NCI-H526 treated with DMSO at 0.1 percent for 48 hours (cell line): Measurements from ENCODE around the gene TMEM63A.
"Not testable (repeated sequence)": the region's sequence is repeated elsewhere in the genome, so short reads cannot be mapped to it uniquely, and the experiment has no call there.

Source experiments
- DNase-seq: peaks from one replicate; lab custom pipeline; 2025; lab: John Stamatoyannopoulos, UW

Gene TMEM63A

DNA sequence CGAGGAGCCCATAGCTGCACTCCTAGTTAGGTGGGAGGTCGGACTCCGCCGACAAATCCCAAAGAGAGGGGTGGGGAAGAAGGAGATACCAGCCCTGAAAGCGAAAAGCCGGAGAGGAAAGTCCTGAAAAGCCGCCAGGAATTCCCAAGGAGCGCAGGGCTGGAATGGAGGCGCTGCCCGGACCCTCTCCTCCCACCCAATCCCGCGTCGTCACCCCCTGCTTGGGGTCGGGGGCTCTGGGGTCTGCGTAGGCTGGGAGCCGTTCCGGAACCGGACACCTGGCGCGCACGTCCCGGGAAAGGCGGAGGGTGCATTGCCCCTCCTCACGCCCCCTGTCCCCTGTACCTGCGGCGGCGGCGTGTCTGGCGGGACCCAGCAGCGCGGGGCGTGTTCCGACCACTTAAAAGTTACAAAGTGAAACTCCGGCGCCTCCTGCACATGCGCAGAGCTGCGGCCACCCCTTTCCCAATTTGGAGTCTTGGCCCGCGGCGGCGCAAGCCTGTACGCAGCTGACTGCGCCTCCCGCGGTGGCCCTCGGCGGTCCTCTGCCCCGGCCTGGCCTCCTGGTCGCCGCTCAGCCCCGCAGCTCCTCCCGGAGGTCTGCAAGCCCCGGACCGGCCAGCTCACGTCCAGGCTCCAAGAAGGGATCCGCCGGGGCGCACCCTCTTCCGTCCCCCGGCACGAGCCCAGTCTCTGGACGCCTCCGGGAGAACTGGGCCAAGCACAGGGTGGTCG lies at the start of gene TMEM63A:
TMEM63A (minus strand) TSS at position 422 of the 735 bp plus-strand sequence. CDS start 4,800 bp downstream, outside the sequence.
- DNase-seq: peak; percentile 25

DNA sequence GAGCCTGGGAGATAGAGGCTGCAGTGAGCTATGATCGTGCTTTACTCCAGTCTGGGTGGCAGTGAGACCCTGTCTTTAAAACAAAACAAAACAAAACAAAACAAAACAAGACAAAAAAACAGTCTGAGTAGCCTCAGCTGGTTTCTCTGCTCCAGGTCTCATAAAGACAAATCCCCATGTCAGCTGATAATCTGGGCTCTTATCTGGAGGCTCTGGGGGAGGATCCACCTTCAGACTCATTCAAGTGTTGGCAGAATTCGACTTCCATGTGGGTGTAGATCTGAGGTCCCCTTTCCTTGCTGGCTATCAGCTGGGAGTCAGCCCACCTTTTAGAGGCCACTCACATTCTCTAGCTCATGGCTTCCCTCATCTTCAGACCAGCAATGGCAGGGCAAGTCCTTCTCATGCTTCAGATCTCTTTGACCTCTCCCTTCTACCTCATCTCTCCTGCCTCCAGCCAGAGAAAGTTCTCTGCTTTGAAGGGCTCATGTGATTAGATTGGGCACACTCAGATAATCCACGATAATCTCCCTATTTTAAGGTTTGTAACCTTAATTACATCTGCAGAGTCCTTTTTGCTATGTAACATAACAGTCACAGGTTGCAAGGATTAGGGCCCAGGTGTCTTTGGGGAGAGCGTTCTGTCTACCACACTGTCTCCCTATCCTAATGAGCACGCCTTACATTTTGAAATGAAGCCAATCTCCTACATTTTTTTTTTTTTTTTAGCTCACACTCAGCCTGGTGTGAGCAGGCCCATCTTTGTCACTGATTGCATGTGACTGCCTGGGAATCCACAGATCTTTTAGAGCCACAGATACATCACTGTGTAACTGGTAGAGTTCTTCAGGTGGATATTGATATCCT lies 49.3 kb upstream of the TMEM63A start:
- no peak for DNase-seq

DNA sequence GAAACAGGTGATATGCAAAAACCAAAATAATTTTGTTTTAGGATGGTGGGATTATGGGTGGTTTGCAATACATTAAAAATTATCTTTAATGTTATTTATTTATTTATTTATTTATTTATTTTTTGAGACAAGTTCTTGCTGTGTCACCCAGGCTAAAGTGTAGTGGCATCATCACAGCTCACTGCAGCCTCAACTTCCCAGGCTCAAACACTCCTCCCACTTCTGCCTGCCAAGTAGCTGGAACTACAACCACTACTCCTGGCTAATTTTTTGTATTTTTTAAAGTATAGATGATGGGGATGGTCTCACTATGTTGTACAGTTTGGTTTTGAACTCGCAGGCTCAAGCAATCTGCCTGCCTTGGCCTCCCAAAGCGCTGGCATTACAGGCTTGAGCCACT lies 48.4 kb upstream of the TMEM63A start:
- no peak for DNase-seq

DNA sequence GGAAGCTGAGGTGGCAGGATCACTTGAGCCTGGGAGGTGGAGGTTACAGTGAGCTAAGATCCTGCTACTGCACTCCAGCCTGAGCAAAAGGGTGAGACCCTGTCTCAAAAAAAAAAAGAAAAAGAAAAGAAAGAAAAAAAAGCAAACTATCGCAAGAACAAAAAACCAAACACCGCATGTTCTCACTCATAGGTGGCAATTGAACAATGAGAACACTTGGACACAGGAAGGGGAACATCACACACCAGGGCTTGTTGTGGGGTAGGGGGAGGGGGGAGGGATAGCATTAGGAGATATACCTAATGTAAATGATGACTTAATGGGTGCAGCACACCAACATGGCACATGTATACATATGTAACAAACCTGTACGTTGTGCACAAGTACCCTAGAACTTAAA lies 47.3 kb upstream of the TMEM63A start:
- DNase-seq: not testable (repeated sequence)

DNA sequence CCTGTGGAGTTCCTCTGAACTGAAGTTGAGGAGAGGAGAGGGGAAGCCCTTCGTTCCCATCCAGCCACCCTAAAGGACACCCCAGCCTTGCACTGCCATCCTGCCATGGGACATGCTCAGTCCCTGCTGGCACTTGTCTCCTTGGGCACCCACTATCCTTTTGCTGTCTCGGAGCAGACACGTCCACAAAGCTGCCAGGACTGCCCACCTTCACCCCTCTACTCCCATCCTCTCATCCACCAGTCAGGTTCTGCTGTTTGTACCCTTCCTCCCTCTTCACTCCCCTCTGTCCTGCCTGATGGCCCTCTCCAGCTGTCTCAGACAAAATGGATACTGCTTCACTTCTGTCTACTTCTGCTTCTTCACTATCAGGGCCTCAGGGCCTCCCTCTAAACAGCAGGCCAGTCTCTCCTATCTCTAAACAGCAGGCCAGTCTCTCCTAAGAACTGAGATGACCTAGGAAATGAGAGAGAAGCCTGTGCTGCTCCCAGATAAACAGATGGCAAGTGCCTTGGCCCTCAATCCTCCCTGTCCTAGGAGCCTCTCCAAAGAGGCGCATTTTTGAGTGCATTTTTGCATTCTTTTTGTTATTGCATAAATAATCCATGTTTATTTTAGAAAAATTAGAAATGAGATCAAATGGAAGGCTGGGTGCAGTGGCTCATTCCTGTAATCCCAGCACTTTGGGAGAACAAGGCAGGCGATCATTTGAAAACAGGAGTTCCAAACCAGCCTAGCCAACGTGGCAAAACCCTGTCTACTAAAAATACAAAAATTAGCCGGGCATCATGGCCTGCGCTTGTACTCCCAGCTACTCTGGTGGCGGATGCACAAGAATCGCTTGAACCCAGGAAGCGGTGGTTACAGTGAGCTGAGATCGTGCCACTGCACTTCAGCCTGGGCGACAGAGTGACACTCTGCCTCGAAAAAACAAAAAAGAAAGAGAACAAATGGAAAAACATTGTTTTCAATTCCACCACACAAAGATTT lies 46.3 kb upstream of the TMEM63A start:
- no peak for DNase-seq

DNA sequence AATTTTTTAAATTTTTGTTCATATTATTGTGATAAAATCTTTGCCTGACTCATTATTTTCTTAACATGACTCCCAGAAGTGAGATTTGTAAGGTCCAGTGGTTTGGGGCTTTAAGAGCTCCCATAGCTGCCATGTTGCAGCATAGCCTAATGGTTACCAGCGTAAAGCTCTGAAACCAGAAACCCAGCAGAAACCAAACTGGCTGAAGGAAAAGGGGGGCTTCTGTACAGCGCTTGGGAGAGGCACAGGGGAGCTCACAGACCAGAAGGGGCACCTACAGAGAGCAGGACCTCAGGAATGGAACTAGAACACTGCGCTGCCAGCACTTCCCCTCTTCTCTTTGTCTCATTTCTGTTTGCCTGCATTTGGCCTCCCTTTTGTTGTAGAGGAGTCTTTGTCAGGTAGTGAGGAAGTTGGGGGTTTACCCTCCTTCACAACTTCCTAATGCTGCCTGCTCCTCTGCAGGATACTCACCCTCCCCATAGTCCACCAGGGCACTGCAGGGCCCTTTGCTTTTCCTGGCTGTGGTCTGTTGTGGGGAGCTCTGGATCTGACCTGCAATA lies 44.5 kb upstream of the TMEM63A start:
- no peak for DNase-seq

DNA sequence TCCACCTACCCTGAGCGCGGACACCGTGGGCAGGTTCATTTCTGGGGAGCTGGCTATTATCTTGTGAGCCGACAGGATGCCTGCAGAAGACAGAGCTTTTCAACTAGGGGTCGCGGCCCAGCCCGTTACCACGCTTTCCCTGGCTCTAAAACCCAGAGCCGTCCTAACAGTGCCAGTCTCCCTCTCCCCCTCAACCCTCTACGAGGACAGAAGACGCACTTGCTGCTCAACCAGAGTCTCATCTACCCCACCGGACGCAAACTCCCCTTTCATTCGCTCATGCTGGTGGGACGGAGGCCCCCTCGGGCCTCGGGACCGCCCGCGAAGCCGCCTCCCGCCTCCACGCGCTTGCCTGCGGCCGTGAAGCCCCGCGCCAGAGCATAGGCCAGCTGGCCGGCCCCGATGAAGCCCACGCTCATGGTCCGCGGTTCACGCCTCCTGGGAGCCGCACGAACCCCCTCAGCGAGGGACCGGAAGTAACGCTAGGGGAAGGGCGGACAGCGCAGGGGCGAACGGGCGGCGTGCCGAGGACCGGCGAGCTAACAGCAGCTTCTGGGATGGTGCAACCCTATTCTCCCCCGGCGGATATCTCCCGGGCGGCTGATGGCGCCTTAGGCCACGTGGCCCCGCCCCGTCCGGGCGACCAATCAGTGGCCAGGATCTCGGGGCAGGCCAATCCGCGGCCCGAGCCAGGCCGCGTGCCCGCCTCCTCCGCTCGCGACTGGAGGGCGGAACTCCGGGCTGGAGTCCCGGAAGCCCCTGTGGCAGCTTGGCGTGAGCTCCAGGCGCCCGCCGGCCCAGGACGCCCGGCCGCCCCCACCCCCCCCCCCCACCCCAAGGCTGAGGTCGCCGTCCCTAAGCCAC lies 41.7 kb upstream of the TMEM63A start, which contains the start of gene PYCR2:
PYCR2 (minus strand) TSS at position 559 of the 864 bp plus-strand sequence; CDS start at position 419, 140 bp downstream.
- peak; percentile 76 for DNase-seq

DNA sequence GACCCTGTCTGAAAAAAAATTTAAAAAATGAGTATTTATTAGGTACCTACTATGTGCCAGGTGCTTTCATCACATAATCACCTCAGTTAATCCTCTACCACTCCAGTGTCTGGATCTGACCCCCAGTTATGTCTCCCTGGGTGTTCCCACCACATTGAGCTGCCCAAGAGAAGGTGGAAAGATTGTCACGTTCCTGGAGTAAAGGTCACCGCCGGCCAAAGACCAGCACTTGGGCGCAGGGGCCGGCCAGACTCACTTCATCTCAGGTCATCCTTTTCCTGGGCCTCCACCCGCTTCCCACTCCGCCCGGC lies 41.2 kb upstream of the TMEM63A start:
- no peak for DNase-seq

DNA sequence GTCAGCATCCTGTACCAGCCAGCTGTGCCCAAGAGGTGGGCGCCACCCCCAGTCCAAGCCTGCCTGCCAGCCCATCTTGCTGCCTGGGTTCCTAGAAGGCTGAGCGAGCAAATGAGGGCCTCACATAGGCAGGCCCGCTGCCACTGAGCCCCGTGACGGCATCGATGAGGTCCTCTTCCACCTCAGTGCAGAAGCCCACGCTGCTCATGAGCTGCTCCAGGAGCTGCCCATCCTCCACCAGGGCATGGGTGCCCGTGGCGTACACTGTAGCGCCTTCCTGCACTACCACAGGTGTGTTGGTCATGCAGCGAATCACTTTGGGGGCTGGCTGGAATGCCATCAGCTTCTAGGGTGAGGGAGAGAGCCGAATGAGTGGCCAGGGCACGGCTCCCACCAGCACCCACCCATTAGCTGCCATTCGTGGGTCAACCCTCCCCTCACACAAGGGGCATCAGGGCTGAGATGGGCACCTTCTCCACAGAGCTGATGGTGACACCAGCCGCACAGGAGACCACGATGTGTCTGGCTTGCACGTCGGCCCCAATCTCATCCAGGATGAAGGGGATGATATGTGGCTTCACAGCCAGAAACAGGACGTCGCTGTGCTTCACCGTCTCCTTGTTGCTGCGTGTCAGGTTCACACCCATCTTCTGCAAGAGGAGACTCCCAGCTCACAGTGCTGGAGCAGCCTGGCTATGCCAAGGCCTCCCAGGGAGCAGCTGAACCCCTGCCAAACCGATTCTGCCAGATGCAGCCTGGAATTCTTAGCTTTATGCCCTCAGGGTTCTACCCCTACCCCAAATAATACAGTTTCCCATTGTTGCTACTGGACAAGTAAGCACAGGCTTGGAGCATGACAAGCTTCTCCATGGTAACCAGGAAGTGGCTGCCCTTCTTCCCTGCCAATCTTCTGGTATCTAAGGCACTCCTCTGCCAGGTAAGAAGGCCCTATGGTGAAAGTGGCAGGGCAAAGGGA lies 39.8 kb upstream of the TMEM63A start:
- DNase-seq: no peak

DNA sequence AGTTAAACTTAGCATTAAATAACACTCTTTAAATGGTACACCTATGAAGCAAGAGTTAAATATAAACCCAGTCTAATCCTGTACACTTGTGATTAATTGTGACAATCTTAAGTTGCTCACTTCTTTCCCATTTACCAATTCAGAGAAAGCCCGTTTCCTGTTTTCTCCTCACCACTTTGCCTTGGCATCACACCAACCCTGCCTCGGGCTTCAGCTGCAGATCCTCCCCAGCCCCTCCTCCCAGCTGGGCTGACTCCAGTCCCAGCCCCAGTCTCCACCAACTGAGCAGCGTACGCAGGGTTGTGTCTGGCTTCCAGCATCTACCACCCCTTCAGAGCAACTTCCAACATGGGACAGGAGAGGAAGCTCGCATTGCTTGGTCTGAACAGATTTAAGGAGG lies 37.7 kb upstream of the TMEM63A start:
- no peak for DNase-seq

DNA sequence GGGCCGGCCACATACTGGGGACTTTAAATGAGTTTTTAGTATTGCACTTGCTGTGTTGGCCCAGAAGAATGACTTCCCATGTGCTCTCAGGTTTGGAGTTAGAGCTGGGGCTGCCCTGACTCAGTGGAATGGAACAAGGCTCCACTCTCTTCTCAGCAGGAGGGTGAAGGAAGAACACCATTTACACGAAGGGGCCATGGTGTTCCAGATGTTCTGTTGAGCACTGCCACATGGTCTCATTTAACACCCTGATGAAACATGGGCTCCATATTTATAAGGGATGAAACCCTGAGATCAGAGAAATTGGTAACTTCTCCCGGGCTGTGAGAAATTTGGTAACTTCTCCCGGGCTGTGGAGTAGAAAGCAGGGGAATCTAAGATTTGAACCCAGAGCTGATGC lies 36.1 kb upstream of the TMEM63A start:
- DNase-seq: no peak

DNA sequence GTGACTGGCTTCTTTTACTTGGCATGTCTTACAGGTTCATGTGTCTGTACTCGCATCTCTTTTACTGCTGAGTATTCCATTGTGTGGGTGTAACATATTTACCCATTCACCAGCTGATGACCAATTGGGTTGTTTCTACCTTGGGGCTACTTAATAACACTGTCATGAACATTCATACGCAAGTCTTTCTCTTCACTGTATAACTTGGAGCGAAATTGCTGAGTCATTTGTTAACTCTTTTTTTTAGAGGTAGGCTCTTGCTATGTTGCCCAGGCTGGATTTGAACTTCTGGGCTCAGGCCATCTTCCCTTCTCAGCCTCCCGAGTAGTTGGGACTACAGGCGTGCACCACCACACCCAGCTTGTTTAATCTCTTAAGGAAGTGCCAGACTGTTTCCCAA lies 35.4 kb upstream of the TMEM63A start:
- DNase-seq: no peak

DNA sequence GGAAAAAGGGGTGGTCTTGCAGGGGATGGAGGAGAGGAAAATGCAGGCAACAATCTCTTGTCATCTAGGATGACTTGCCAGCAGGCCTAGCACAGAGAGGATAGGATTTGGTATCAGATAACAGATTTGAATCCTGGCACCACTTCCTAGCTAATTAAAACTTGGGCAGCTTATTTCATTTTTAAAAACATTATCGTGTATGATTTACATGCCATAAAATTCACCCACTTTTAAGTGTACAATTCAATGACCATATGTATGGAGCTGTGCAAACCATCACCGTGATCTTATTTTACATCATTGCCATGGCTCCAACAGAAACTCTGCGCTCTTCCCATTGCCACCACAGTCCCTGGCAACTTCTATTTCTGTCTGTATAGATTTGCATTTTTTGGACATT lies 34.9 kb upstream of the TMEM63A start:
- no peak for DNase-seq

DNA sequence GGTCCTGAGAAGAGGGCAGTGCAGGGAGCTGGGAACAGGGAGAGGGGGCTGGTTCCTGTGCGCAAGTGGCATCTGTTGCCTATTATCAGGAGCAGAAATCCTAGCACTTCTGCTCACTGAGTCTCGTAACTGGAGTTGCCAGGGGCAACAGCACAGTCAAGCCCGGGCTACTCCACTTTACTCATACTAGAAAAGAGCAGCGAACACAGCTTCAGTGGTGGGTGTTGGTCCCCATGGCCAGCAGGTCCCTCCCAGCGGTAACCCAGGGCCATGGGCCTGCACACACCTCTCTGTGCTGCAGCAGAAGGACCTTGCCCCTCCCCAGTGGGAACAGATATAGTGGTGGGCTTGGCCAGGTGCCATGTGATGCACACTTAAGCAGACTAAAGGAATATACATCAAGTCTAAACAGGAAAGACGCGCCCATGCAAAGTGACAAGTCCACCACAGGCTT lies 33.4 kb upstream of the TMEM63A start:
- DNase-seq: no peak

DNA sequence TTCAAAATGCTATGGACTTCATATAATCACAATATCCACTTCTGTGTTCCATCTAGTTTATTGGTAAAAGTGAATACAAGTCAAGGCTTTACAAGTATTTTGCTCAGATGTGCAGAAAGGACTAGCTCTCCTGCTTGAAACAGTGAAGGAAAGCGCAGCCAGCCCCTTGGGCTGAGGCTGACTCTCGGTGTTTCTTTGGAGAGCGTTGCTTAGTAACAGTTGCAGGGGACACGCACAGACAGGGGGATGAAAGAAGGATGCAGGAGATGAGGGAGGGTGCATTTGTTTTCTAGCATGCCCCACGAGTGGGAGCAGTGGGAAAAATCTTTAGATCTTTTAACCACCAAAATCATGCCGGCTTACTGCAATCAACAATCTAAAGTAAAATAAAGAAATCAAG lies 32.8 kb upstream of the TMEM63A start:
- no peak for DNase-seq

DNA sequence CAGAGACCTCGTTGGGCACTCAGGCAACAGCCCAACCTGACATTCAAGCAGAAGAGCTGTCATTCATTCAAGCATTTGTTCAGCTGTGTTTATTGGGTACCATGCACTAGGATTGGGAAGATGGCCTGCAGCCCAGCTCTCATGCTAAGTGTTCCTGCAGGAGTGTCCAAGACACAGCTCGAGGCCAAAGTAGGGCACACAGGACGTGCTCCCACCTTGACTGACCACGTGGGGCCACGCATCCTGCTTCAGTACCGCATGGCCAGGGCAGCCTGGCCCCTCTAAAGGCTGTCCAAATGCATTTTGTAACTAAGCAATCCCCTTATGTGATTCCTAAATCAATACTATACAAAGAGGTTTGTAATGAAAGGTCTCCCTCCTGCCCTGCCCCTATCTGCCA lies 32.2 kb upstream of the TMEM63A start:
- DNase-seq: no peak

DNA sequence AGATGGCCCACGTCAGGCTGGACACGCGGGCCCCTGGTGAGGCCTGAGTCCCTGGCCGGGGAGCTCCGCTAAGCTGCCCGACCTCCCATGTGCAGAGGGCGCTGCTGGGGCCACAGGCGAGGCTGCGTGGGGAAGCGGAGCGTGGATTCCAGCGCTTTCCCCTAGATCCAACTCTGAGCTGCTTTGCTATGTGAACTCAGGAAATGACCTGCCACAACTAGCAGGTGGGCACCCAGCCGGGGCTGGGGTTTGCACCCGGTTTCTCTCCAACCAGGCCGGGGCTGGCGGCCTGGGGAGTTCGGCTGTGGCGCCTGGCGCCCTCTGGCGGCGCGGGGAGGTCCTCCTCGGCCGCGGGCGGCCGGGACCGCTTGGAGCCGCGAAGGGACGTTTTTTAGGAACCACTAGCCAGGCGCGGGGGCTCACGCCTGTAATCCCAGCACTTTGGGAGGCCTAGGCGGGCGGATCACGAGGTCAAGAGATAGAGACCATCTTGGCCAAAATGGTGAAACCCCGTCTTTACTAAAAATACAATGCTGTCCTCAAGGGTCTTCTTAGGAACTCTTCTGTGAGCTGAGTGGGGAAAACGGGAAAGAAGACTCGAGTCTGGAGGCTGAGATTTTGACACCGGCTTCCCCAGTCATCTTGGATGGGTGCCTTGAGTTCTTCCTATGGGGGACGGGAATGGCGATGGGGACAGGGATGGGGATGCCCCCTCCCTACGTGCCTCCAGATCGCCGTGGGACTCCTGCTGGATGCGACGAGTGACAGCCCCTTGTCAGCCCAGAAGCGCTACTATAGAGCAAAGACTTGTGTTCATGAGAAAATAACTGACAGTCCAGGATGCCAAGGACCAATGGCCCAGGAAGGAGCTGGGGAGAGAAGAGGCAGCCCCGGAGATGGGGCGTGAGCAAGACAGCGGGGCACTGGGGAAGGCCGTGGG lies 29.3 kb upstream of the TMEM63A start:
- no peak for DNase-seq

DNA sequence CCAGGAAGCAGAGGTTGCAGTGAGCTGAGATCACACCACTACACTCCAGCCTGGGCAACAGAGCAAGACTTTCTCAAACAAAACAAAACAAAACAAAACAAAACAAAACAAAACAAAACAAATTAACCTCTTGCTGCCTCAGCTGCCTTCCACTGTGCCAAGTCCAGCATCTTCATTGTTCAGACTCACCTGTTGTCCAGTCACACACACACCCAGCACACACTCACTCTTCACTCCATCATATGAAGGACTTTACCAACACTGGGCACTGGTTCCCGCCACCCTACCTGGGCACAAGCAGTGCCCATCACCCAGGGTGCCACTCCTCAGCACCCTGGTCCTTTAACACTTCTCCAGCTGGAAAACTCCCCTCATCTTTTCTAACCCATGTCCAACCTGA lies 27.3 kb upstream of the TMEM63A start:
- no peak for DNase-seq
